Endothelial cell of umbilical vein (primary cell): ENCODE results near the gene SLC11A1. TPM values are rescaled to one million over a fixed set of nuclear protein-coding genes. Genes with fewer than 3 reads are reported as not detected.
A peak's percentile ranks its signal among the peaks of the same experiment; 100 is the strongest.

Experiments
- Bru-seq: library from RNA; stranded (reverse); fragments of 400-500 nt; gene quantifications from one replicate; lab custom pipeline; 2021; lab: Mats Ljungman, UMichigan
- BruChase-seq, 2 experiments: library from RNA; stranded (reverse); fragments of 400-500 nt; gene quantifications; one replicate each; lab custom pipeline; 2021; lab: Mats Ljungman, UMichigan
- BruUV-seq: library from RNA; stranded (reverse); fragments of 400-500 nt; replicated peaks from 2 replicates; lab custom pipeline; 2021; lab: Mats Ljungman, UMichigan
- CTCF ChIA-PET: fragments of 300-600, 350-600 bp; sonication (Branson Sonifier 250); formaldehyde crosslinking; loops from one replicate; lab custom pipeline; 2021; ENCODE audit warnings: antibody characterized with exemption, inconsistent platforms; lab: Charles Lee
- POLR2A ChIA-PET: fragments of 300-600, 350-600 bp; sonication (Branson Sonifier 250); formaldehyde crosslinking; loops from one replicate; lab custom pipeline; 2021; ENCODE audit warnings: antibody characterized with exemption, inconsistent platforms; lab: Charles Lee
- DNase-seq: peaks from one replicate; pipeline ENCODE4 v3.0.0-alpha.2; 2011; ENCODE audit warnings: low read depth, low spot score
- FAIRE-seq: peaks from 2 replicates; lab custom pipeline; 2011; peaks lifted over from hg19 to GRCh38; lab: Jason Lieb, UNC
- H2AFZ ChIP-seq: 2 replicates; pipeline ENCODE4 v1.6.0; 2012; ENCODE audit warnings: low read depth, low read length, control low read depth, inconsistent platforms
- H3K27ac ChIP-seq: 2 replicates; pipeline ENCODE4 v1.5.1; 2011; ENCODE audit warnings: low read depth, mild to moderate bottlenecking, control low read depth, low read length, moderate library complexity; ENCODE audit not compliant: insufficient read depth
- H3K27me3 ChIP-seq, 2 experiments: 2 replicates each; pipeline versions ENCODE4 v1.6.0 to v1.6.1; 2011; ENCODE audit warnings: low read length in 2 of 2, mixed read lengths in 1 of 2; ENCODE audit not compliant: control insufficient read depth in 2 of 2, insufficient read depth in 2 of 2
- H3K36me3 ChIP-seq, 2 experiments: 2 replicates in 1 of 2; 3 replicates in 1 of 2; pipeline ENCODE4 v1.5.1; 2011; ENCODE audit warnings: low read length in 2 of 2, mild to moderate bottlenecking in 1 of 2, moderate library complexity in 1 of 2; ENCODE audit not compliant: control insufficient read depth in 2 of 2, insufficient read depth in 2 of 2; ENCODE audit errors: extremely low read depth in 1 of 2
- H3K4me1 ChIP-seq: 3 replicates; pipeline ENCODE4 v1.5.1; 2011; ENCODE audit warnings: mild to moderate bottlenecking, low read length; ENCODE audit not compliant: control insufficient read depth, insufficient read depth; ENCODE audit errors: extremely low read depth
- H3K4me2 ChIP-seq: 2 replicates; pipeline ENCODE4 v1.6.1; 2011; ENCODE audit warnings: low read length, control low read depth, mixed read lengths; ENCODE audit not compliant: insufficient read depth
- H3K4me3 ChIP-seq, 3 experiments: fragments of 200-600 bp in 1 of 3; sonication (generic), shearing (Covaris generic) in 1 of 3; replicated peaks in 1 of 3; 2 replicates each; pipeline ENCODE4 v1.5.1; 2011 to 2016; ENCODE audit warnings: control low read depth in 3 of 3, low read length in 3 of 3, mild to moderate bottlenecking in 2 of 3, inconsistent platforms in 1 of 3, low read depth in 1 of 3, moderate library complexity in 1 of 3; ENCODE audit not compliant: insufficient read depth in 1 of 3
- H3K79me2 ChIP-seq: 2 replicates; pipeline ENCODE4 v1.6.0; 2012; ENCODE audit warnings: low read length, inconsistent platforms; ENCODE audit not compliant: control insufficient read depth, insufficient read depth
- H3K9ac ChIP-seq: replicated peaks from 2 replicates; pipeline ENCODE3; 2011; ENCODE audit warnings: low read length, control low read depth; ENCODE audit not compliant: insufficient read depth; ENCODE audit errors: extremely low read depth
- H3K9me1 ChIP-seq: replicated peaks from 3 replicates; pipeline ENCODE4 v1.6.0; 2011; ENCODE audit warnings: mild to moderate bottlenecking, low read length; ENCODE audit not compliant: control insufficient read depth, insufficient read depth; ENCODE audit errors: extremely low read depth
- H3K9me3 ChIP-seq: replicated peaks from 2 replicates; pipeline ENCODE4 v1.5.1; 2012; ENCODE audit warnings: low read length, inconsistent platforms; ENCODE audit not compliant: control insufficient read depth, insufficient read depth
- H4K20me1 ChIP-seq: replicated peaks from 2 replicates; pipeline ENCODE3; 2011; ENCODE audit warnings: mild to moderate bottlenecking, low read length; ENCODE audit not compliant: control insufficient read depth, insufficient read depth; ENCODE audit errors: extremely low read depth
- GATA2 ChIP-seq: IDR thresholded peaks from 2 replicates; pipeline ENCODE4 v1.7.0; 2011; ENCODE audit warnings: low read depth, mild to moderate bottlenecking, moderate library complexity, mixed read lengths, low read length; ENCODE audit not compliant: insufficient read length, insufficient read depth
- MYC ChIP-seq: IDR thresholded peaks from one replicate; pipeline ENCODE4 v1.6.1; 2011; ENCODE audit warnings: mild to moderate bottlenecking, low read depth, low read length
- POLR2A ChIP-seq: IDR thresholded peaks from 2 replicates; pipeline ENCODE4 v1.6.1; 2012; ENCODE audit warnings: low read depth, mild to moderate bottlenecking, control low read depth, low read length
- POLR2AphosphoS5 ChIP-seq: IDR thresholded peaks from 2 replicates; pipeline ENCODE4 v1.6.1; 2012; ENCODE audit warnings: low read depth, mild to moderate bottlenecking, control low read depth, low read length, moderate library complexity; ENCODE audit not compliant: insufficient read depth
- dilution Hi-C: fragments of 300-500 bp; cut with MboI; formaldehyde crosslinking; loops from one replicate; pipeline ENCODE4 v1.15.0; 2019; ENCODE audit warnings: low sequenced_read_pairs; ENCODE audit not compliant: extremely low pct_ligation_motif_present
- intact Hi-C: fragments of 100-400 bp; cut with micrococcal nuclease; formaldehyde crosslinking; loops from one replicate; pipeline ENCODE4 v1.10.0; 2022
- long read RNA-seq: library from polyadenylated mRNA; stranded (forward); transcript quantifications from one replicate; pipeline ENCODE4 v2.0.0, GENCODE V29; 2021
- polyA minus RNA-seq, 3 experiments: library from RNA; depleted of rRNA, polyadenylated mRNA; stranded (reverse); fragments of >200 nt; gene quantifications; 1 replicate in 1 of 3; 2 replicates in 2 of 3; pipeline ENCODE4 v1.2.3, GENCODE V29; 2011
- polyA plus RNA-seq, 4 experiments: library from polyadenylated mRNA; depleted of rRNA in 3 of 4; stranded (reverse) in 3 of 4; unstranded in 1 of 4; fragments of >200 nt; gene quantifications; 2 replicates each; pipeline versions ENCODE4 v1.2.1 to v1.2.3, GENCODE V29; 2011 to 2012; ENCODE audit warnings: missing spikeins in 1 of 4
- total RNA-seq: library from RNA; stranded (reverse); gene quantifications from 2 replicates; pipeline ENCODE4 v1.2.3, GENCODE V29; 2021
- TF ChIP-seq, protein P1 (sequence below): IDR thresholded peaks from 2 replicates; pipeline ENCODE4 v1.6.1; 2011; ENCODE audit not compliant: insufficient read depth, insufficient read length

Gene SLC11A1, protein sequence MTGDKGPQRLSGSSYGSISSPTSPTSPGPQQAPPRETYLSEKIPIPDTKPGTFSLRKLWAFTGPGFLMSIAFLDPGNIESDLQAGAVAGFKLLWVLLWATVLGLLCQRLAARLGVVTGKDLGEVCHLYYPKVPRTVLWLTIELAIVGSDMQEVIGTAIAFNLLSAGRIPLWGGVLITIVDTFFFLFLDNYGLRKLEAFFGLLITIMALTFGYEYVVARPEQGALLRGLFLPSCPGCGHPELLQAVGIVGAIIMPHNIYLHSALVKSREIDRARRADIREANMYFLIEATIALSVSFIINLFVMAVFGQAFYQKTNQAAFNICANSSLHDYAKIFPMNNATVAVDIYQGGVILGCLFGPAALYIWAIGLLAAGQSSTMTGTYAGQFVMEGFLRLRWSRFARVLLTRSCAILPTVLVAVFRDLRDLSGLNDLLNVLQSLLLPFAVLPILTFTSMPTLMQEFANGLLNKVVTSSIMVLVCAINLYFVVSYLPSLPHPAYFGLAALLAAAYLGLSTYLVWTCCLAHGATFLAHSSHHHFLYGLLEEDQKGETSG
- total RNA-seq = not detected in 2 replicates
- polyA plus RNA-seq = 0.03 and 0.08 TPM in 2 replicates
- polyA plus RNA-seq (2011; cell fraction: cytosol; rRNA removed) = 0.01 and 0.07 TPM in 2 replicates
- 0.06 and 0.12 TPM in 2 replicates for polyA plus RNA-seq (2011; cell fraction: nucleus; rRNA removed)
- 0.08 TPM in 1 of 2 replicates, not detected in the other for polyA plus RNA-seq (2012)
- polyA minus RNA-seq = not detected in 2 replicates
- not detected for polyA minus RNA-seq (2011; cell fraction: cytosol; rRNA and poly(A)+ RNA removed)
- not detected in 2 replicates for polyA minus RNA-seq (2011; cell fraction: nucleus; rRNA and poly(A)+ RNA removed)
- Bru-seq, nascent RNA = percentile 6 among the genes with signal in this experiment
- not detected for BruChase-seq, experiment 1, labeled RNA remaining after a 6-hour chase
- BruChase-seq, experiment 2, labeled RNA remaining after a 2-hour chase = not detected
- long read RNA-seq, partial matches to known transcripts = 1 of 3 reads
- long read RNA-seq, other reads (novel, unspliced or antisense) = 2 of 3 reads

DNA sequence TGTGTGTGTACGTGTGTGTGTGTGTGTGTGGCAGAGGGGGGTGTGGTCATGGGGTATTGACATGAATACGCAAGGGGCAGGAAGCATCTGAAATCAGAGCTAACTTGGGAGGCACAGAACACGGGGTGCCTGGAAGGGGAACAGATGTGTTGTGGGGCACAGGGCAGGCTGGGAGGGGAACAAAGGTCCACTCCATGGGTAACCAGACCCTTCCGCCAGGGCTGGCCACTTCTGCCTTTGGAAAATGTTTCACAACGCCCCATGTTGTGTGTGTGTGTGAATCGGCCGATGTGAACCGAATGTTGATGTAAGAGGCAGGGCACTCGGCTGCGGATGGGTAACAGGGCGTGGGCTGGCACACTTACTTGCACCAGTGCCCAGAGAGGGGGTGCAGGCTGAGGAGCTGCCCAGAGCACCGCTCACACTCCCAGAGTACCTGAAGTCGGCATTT lies at the start of gene SLC11A1:
TSS of gene SLC11A1 (plus strand) at position 358 of the 451 bp plus-strand sequence. CDS start 96 bp downstream, outside the sequence.
- no peaks in the 10 kb centered on the region for H3K79me2 ChIP-seq
- TF ChIP-seq MYC (no peak), POLR2A (no peak), POLR2AphosphoS5 (no peak), GATA2 (no peak)
- TF ChIP-seq, protein P1, sequence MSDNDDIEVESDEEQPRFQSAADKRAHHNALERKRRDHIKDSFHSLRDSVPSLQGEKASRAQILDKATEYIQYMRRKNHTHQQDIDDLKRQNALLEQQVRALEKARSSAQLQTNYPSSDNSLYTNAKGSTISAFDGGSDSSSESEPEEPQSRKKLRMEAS = no peak
- no peak within 1 kb of the TSS for H3K4me3 ChIP-seq
- no peaks in the 10 kb centered on the region for H3K9me3 ChIP-seq
- DNase-seq = no peak
- no peak within 1 kb of the TSS for H3K4me2 ChIP-seq
- FAIRE-seq = no peak
- no peaks in the 10 kb centered on the region for H3K36me3 ChIP-seq
- no TSS peak for BruUV-seq
- H4K20me1 ChIP-seq = no peaks in the 10 kb centered on the region
- no peaks in the 10 kb centered on the region for H3K4me1 ChIP-seq
- H2AFZ ChIP-seq = no peak within 1 kb of the TSS
- H3K27me3 ChIP-seq = peaks cover 2 to 7% of the 10 kb centered on the region in 2 experiments
- no peak within 1 kb of the TSS for H3K27ac ChIP-seq
- no peaks in the 10 kb centered on the region for H3K9me1 ChIP-seq
- dilution Hi-C loops = no loop called here
- CTCF ChIA-PET = interaction anchor here (3.1 kb wide), 1 partner anchor 14 kb away, joined by 13 read pairs; no protein-coding TSS in a partner anchor
- no peak within 1 kb of the TSS for H3K9ac ChIP-seq
- intact Hi-C loops = no loop called here
- POLR2A ChIA-PET = no interaction called here
